ENCODE data around the gene MED13L. TPM values are rescaled to one million over a fixed set of nuclear protein-coding genes. Genes with fewer than 3 reads are reported as not detected.

MED13L gene
- total RNA-seq, 4 donors from 2014 or later: 126 to 194 (median 154) TPM

DNA sequence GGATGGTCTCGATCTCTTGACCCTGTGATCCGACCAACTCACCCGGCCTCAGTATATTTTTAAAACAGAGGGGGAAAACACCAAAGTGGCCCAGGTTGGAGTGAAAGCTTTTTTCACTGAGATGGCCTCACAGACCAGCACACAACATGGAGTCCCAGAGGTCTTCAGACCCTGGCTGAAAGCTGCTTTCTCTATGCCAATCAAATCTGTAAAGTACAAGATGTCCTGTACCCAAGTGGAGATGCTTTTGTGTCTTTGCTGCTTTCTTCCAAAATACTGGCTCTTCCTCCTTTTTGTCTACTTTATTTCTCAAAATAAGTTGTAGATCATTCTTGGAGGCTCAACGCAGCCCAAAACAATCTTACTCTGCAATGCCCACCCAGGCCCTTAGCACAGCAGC lies 214.8 kb downstream of the MED13L start:
- WGBS, 2 donors (ENCODE audit: low coverage in 1 of 2): 71 to 91% methylated on average over 1 to 4 of the region's 4 CpGs
- Histone ChIP-seq H3K4me3 (no peak overlapping the region), H3K9me3 (no peaks in the 10 kb centered on the region), H3K36me3 (no peaks in the 10 kb centered on the region), H3K27ac (peak overlapping the region in 1 of 4 donors; percentile 10), H3K4me1 (peaks cover 10 to 35% (median 13%) of the 10 kb centered on the region in 4 donors), H3K27me3 (no peaks in the 10 kb centered on the region)
- no peak for TF ChIP-seq EP300 (IDR thresholded peaks at IDR 0.05; ENCODE audit: low read depth)
- TF ChIP-seq POLR2AphosphoS5 (IDR thresholded peaks at IDR 0.05): peak in 1 of 3 donors; percentile 29
- intact Hi-C loops (cut with DNase I; ENCODE audit: low total_unique reads): no loop called here
- DNase-seq: no peak
- in situ Hi-C loops (cut with MboI; ENCODE audit: low pct_ligation_motif_present in 1 of 4, low pct_unique_long_range_greater_than_20kb in 1 of 4, low sequenced_read_pairs in 3 of 4): no loop called here

DNA sequence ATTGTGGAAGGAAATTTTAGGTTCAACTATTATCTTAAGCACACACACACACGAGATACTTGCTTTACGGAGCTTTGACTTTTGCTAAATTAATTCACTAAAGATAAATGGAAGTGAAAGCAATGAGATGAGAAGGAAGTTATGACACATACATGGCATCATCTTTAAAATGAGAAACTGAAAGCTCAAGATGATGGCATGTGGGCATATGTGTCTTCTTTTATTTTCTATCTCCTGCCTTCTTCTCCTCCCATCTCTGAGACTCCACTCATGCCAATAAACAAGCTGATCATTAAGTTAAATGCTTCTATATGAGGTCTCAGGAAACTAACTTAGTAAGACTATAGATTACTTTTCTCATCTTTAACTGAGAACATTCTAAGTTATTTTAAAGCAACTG lies 216.7 kb downstream of the MED13L start:
- WGBS, 2 donors (ENCODE audit: low coverage in 1 of 2): 63 to 85% methylated on average over 2 of the region's 2 CpGs
- peaks cover 5 to 27% (median 6%) of the 10 kb centered on the region in 4 donors for H3K4me1 ChIP-seq
- H3K9me3 ChIP-seq: no peaks in the 10 kb centered on the region
- H3K27ac ChIP-seq: no peak overlapping the region
- in situ Hi-C loops (cut with MboI; ENCODE audit: low pct_ligation_motif_present in 1 of 4, low pct_unique_long_range_greater_than_20kb in 1 of 4, low sequenced_read_pairs in 3 of 4): no loop called here
- intact Hi-C loops (cut with DNase I; ENCODE audit: low total_unique reads): no loop called here
- no peak for DNase-seq
- no peak overlapping the region for H3K4me3 ChIP-seq
- TF ChIP-seq POLR2A (IDR thresholded peaks at IDR 0.05): no peak
- no peak for TF ChIP-seq EP300 (IDR thresholded peaks at IDR 0.05; ENCODE audit: low read depth)
- TF ChIP-seq, protein P1, sequence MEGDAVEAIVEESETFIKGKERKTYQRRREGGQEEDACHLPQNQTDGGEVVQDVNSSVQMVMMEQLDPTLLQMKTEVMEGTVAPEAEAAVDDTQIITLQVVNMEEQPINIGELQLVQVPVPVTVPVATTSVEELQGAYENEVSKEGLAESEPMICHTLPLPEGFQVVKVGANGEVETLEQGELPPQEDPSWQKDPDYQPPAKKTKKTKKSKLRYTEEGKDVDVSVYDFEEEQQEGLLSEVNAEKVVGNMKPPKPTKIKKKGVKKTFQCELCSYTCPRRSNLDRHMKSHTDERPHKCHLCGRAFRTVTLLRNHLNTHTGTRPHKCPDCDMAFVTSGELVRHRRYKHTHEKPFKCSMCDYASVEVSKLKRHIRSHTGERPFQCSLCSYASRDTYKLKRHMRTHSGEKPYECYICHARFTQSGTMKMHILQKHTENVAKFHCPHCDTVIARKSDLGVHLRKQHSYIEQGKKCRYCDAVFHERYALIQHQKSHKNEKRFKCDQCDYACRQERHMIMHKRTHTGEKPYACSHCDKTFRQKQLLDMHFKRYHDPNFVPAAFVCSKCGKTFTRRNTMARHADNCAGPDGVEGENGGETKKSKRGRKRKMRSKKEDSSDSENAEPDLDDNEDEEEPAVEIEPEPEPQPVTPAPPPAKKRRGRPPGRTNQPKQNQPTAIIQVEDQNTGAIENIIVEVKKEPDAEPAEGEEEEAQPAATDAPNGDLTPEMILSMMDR (IDR thresholded peaks at IDR 0.05): no peak
- TF ChIP-seq POLR2AphosphoS5 (IDR thresholded peaks at IDR 0.05): no peak
- H3K36me3 ChIP-seq: no peaks in the 10 kb centered on the region
- H3K27me3 ChIP-seq: no peaks in the 10 kb centered on the region

DNA sequence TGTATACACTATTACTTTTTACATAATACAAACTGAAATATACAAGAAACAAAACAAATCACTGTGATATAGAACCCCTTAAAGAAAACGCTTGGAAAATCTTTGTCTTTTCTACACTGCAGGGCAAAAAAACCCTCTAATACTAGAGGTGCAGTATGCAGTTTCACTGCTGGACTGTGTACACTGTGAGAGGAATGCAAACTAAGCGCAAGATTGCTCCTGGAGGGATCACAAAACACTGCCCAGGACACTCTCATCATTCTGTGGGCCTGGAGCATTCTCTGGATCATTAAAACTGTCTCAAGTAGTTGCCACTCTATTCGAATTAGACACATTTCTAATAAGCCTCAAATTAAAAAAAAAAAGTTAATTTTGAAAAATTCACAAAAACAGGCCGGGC lies 217.6 kb downstream of the MED13L start:
- intact Hi-C loops (cut with DNase I; ENCODE audit: low total_unique reads) (no loop called here), in situ Hi-C loops (cut with MboI; ENCODE audit: low pct_ligation_motif_present in 1 of 4, low pct_unique_long_range_greater_than_20kb in 1 of 4, low sequenced_read_pairs in 3 of 4) (no loop called here)
- no peak for DNase-seq
- no peaks in the 10 kb centered on the region for H3K9me3 ChIP-seq
- WGBS, 2 donors (ENCODE audit: low coverage in 1 of 2): 79 to 85% methylated on average over 4 of the region's 4 CpGs
- H3K27me3 ChIP-seq: no peaks in the 10 kb centered on the region
- TF ChIP-seq, protein P1 (IDR thresholded peaks at IDR 0.05): no peak
- TF ChIP-seq EP300 (IDR thresholded peaks at IDR 0.05; ENCODE audit: low read depth) (no peak), POLR2AphosphoS5 (IDR thresholded peaks at IDR 0.05) (no peak), POLR2A (IDR thresholded peaks at IDR 0.05) (no peak)
- no peak overlapping the region for H3K27ac ChIP-seq
- no peak overlapping the region for H3K4me3 ChIP-seq
- H3K4me1 ChIP-seq: peaks cover 0 to 20% (median 2%) of the 10 kb centered on the region in 4 donors
- no peaks in the 10 kb centered on the region for H3K36me3 ChIP-seq

DNA sequence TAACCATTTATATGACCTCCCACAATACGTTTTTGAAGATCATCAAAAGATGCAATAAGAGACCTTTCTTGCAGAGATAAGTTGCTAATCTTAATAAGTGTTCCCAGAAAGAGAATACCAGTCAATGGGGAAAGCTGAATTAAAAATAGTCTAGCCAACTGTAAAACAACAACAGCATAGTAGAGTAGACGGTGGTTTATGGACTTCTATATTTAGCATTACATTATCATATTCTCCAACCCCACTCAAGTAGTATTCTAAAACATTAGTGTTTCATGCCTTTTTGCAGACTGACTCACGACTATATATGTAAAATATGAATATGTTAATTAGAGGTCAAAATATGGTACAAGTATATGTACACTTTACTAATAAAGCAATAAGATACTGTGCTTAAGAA lies 218.9 kb downstream of the MED13L start:
- Histone ChIP-seq H3K36me3 (no peaks in the 10 kb centered on the region), H3K4me3 (no peak overlapping the region), H3K4me1 (peaks cover 5 to 31% (median 12%) of the 10 kb centered on the region in 4 donors), H3K27ac (no peak overlapping the region), H3K9me3 (no peaks in the 10 kb centered on the region), H3K27me3 (no peaks in the 10 kb centered on the region)
- no peak for DNase-seq
- whole genome bisulfite sequencing, 2 donors (ENCODE audit: low coverage in 1 of 2): 52 to 70% methylated on average over 3 of the region's 3 CpGs
- TF ChIP-seq, protein P1 (IDR thresholded peaks at IDR 0.05): no peak
- no peak for TF ChIP-seq POLR2AphosphoS5 (IDR thresholded peaks at IDR 0.05)
- TF ChIP-seq POLR2A (IDR thresholded peaks at IDR 0.05): no peak
- no peak for TF ChIP-seq EP300 (IDR thresholded peaks at IDR 0.05; ENCODE audit: low read depth)
- in situ Hi-C loops (cut with MboI; ENCODE audit: low pct_ligation_motif_present in 1 of 4, low pct_unique_long_range_greater_than_20kb in 1 of 4, low sequenced_read_pairs in 3 of 4): no loop called here
- intact Hi-C loops (cut with DNase I; ENCODE audit: low total_unique reads): no loop called here

DNA sequence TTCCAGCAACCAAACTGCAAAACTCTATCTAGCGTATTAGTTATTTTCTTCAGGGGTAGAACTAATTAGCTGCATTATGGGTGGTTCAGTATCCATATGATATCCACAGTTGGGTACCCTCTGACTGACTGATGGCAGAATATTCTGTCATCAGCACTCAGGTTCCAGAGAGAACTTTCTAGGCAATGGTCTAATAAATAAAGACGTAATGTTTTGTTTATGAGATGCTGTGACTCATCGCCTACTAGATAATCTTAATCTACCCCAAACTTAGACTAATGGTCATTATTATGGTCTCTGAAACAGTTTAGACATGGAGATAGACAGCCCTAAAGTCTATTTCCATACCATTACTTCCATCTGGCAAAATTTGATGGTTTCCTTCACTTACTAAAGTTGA lies 220.1 kb downstream of the MED13L start:
- in situ Hi-C loops (cut with MboI; ENCODE audit: low pct_ligation_motif_present in 1 of 4, low pct_unique_long_range_greater_than_20kb in 1 of 4, low sequenced_read_pairs in 3 of 4) (no loop called here), intact Hi-C loops (cut with DNase I; ENCODE audit: low total_unique reads) (no loop called here)
- H3K36me3 ChIP-seq: no peaks in the 10 kb centered on the region
- DNase-seq: no peak
- no peak overlapping the region for H3K4me3 ChIP-seq
- H3K27ac ChIP-seq: no peak overlapping the region
- no peaks in the 10 kb centered on the region for H3K9me3 ChIP-seq
- H3K27me3 ChIP-seq: no peaks in the 10 kb centered on the region
- WGBS, 2 donors (ENCODE audit: low coverage in 1 of 2): 76 to 86% methylated on average over 3 of the region's 3 CpGs
- no peak for TF ChIP-seq POLR2A (IDR thresholded peaks at IDR 0.05)
- TF ChIP-seq, protein P1 (IDR thresholded peaks at IDR 0.05): no peak
- no peak for TF ChIP-seq POLR2AphosphoS5 (IDR thresholded peaks at IDR 0.05)
- peaks cover 10 to 35% (median 16%) of the 10 kb centered on the region in 4 donors for H3K4me1 ChIP-seq

Data from transverse colon (tissue), 4 donors.